GM12891 (cell line): ENCODE measurements around the gene CDH23.

Experiments used
- POLR2A ChIP-seq: IDR thresholded peaks from 2 replicates; pipeline ENCODE4 v1.6.1; 2011; ENCODE audit warnings: low read depth, low read length, control low read depth
- POLR2AphosphoS5 ChIP-seq: IDR thresholded peaks from 2 replicates; pipeline ENCODE4 v1.6.1; 2011; ENCODE audit warnings: low read depth, low read length, control low read depth
- TAF1 ChIP-seq: IDR thresholded peaks from 2 replicates; pipeline ENCODE4 v1.6.1; 2011; ENCODE audit warnings: low read depth, low read length, control low read depth

DNA sequence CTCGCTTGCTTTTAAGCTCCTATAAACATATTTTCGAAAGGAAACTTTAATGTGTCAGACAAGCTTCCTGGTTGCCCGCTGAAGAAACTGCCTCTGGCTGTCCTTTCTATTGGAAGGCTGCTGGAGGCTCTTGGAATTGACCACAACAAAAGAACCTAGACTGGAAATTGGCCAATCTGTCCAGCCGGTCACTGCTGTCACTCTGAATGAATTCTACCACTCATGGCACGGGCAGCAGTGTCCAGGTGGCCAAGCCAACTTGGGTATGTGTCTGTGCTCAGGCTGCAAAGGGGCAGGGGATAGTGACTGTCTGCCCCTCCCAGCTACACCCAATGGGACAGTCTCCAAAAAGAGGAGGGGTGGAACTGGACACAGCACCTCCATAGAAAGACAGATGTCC, 57.6 kb downstream of the CDH23 start:
- TF ChIP-seq POLR2A (no peak), POLR2AphosphoS5 (no peak), TAF1 (no peak)
